K562 (cell line): ENCODE results near the gene RMC1. TPM values are rescaled to one million over a fixed set of nuclear protein-coding genes. Genes with fewer than 3 reads are reported as not detected.

ENCODE experiments used
- CBX2 ChIP-seq: fragments of 200-600 bp; sonication (generic); IDR thresholded peaks from one replicate; pipeline ENCODE4 v1.6.1; 2012; ENCODE audit warnings: mild to moderate bottlenecking, low read length, inconsistent platforms; ENCODE audit not compliant: insufficient read depth, poor library complexity, severe bottlenecking
- SIRT6 ChIP-seq: IDR thresholded peaks from one replicate; pipeline ENCODE4 v1.6.1; 2012; ENCODE audit warnings: low read depth, mild to moderate bottlenecking, control low read depth, inconsistent platforms, low read length, moderate library complexity
- ZBTB7A ChIP-seq: IDR thresholded peaks from 2 replicates; pipeline ENCODE4 v1.6.1; 2011; ENCODE audit warnings: low read depth, mild to moderate bottlenecking, low read length, moderate library complexity, borderline replicate concordance; ENCODE audit not compliant: control insufficient read depth
- ZC3H8 ChIP-seq: fragments of 450-650 bp; IDR thresholded peaks from 2 replicates; pipeline ENCODE4 v1.6.1; 2017
- polyA plus RNA-seq, 8 experiments: library from polyadenylated mRNA; depleted of rRNA in 4 of 8; stranded (reverse) in 5 of 8; unstranded in 3 of 8; fragments of >200 nt; fragmentation: Nextera tagmentation in 2 of 8; fragmentation: Illumina TruSeq in 1 of 8; extraction: Ambion mirVana in 2 of 8; extraction: Trizol in 1 of 8; gene quantifications; 2 replicates each; pipeline versions ENCODE4 v1.2.1 to v1.2.3, GENCODE V29; 2011 to 2014; ENCODE audit warnings: inconsistent platforms in 1 of 8, missing spikeins in 1 of 8
- total RNA-seq, 7 experiments: library from RNA; depleted of rRNA in 6 of 7; stranded (reverse); fragments of >200 nt in 6 of 7; fragmentation: Illumina TruSeq in 2 of 7; extraction: Trizol in 2 of 7; gene quantifications; 2 replicates each; pipeline versions ENCODE4 v1.2.1 to v1.2.3, GENCODE V29; 2011 to 2021; ENCODE audit warnings: low replicate concordance in 1 of 7
- TF ChIP-seq, protein P1 (sequence below): fragments of 450-650 bp; IDR thresholded peaks from 2 replicates; pipeline ENCODE4 v1.6.1; 2016; ENCODE audit warnings: mild to moderate bottlenecking, moderate library complexity
- TF ChIP-seq, protein P2 (sequence below), 3 experiments: fragments of 200-800 bp in 1 of 3; sonication (Bioruptor generic) in 1 of 3; sonication (generic) in 1 of 3; formaldehyde crosslinking in 1 of 3; IDR thresholded peaks; 2 replicates each; pipeline versions ENCODE4 v1.6.1 to v1.8.0; 2016 to 2022; ENCODE audit warnings: mild to moderate bottlenecking in 2 of 3, missing compliant biosample characterization in 2 of 3, missing genetic modification characterization in 2 of 3, missing genetic modification reagents in 1 of 3
- TF ChIP-seq, protein P3 (sequence below): IDR thresholded peaks from 3 replicates; pipeline ENCODE4 v1.6.1; 2011; ENCODE audit warnings: borderline replicate concordance, mild to moderate bottlenecking, moderate library complexity; ENCODE audit not compliant: insufficient read length; ENCODE audit errors: extremely low read depth

Gene RMC1
- total and polyA plus RNA-seq, 9 of the 15 experiments (the other 6 are each of a cell fraction or from before 2014, with no cell fraction given) = 7.5 to 42.4 (median 35.5) TPM

DNA sequence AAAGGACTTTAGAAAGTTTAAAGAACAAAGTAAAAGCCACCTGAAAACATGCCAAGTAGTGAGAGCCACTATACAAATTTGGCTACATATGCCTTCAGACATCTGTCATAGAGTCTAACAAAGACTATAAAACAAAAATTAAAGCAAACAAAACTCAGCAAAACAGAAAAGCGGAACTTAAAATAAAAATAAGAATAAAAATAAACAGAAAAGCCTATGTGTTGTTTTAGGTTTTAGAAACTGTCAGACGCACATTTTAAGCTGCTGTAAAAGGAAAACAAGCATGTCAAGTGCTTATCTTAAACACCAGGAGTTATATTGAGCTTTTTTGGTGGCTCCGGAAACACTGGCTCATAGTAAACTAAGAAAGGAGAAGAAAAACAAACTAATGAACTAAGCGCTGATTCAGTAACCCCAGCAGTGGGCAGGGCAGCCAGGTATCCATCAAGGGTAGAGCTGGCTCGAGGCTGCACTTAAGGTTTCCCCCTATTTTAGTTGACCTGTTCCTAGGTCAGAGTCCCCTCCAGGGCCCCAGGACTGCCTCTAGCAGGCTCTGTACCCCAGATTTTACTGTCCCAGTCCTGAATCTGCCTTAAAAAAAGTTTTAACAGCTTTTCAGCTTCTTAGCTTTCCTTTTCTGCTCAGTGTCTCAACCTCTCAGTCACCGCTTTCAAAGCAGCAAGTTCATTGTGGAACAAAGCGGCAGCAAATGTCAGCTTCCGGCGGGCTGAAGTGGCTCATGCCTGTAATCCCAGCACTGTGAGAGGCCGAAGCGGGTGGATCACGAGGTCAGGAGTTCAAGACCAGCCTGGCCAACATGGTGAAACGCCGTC is 15.4 kb upstream of the RMC1 start (continued):
- TF ChIP-seq, protein P1, sequence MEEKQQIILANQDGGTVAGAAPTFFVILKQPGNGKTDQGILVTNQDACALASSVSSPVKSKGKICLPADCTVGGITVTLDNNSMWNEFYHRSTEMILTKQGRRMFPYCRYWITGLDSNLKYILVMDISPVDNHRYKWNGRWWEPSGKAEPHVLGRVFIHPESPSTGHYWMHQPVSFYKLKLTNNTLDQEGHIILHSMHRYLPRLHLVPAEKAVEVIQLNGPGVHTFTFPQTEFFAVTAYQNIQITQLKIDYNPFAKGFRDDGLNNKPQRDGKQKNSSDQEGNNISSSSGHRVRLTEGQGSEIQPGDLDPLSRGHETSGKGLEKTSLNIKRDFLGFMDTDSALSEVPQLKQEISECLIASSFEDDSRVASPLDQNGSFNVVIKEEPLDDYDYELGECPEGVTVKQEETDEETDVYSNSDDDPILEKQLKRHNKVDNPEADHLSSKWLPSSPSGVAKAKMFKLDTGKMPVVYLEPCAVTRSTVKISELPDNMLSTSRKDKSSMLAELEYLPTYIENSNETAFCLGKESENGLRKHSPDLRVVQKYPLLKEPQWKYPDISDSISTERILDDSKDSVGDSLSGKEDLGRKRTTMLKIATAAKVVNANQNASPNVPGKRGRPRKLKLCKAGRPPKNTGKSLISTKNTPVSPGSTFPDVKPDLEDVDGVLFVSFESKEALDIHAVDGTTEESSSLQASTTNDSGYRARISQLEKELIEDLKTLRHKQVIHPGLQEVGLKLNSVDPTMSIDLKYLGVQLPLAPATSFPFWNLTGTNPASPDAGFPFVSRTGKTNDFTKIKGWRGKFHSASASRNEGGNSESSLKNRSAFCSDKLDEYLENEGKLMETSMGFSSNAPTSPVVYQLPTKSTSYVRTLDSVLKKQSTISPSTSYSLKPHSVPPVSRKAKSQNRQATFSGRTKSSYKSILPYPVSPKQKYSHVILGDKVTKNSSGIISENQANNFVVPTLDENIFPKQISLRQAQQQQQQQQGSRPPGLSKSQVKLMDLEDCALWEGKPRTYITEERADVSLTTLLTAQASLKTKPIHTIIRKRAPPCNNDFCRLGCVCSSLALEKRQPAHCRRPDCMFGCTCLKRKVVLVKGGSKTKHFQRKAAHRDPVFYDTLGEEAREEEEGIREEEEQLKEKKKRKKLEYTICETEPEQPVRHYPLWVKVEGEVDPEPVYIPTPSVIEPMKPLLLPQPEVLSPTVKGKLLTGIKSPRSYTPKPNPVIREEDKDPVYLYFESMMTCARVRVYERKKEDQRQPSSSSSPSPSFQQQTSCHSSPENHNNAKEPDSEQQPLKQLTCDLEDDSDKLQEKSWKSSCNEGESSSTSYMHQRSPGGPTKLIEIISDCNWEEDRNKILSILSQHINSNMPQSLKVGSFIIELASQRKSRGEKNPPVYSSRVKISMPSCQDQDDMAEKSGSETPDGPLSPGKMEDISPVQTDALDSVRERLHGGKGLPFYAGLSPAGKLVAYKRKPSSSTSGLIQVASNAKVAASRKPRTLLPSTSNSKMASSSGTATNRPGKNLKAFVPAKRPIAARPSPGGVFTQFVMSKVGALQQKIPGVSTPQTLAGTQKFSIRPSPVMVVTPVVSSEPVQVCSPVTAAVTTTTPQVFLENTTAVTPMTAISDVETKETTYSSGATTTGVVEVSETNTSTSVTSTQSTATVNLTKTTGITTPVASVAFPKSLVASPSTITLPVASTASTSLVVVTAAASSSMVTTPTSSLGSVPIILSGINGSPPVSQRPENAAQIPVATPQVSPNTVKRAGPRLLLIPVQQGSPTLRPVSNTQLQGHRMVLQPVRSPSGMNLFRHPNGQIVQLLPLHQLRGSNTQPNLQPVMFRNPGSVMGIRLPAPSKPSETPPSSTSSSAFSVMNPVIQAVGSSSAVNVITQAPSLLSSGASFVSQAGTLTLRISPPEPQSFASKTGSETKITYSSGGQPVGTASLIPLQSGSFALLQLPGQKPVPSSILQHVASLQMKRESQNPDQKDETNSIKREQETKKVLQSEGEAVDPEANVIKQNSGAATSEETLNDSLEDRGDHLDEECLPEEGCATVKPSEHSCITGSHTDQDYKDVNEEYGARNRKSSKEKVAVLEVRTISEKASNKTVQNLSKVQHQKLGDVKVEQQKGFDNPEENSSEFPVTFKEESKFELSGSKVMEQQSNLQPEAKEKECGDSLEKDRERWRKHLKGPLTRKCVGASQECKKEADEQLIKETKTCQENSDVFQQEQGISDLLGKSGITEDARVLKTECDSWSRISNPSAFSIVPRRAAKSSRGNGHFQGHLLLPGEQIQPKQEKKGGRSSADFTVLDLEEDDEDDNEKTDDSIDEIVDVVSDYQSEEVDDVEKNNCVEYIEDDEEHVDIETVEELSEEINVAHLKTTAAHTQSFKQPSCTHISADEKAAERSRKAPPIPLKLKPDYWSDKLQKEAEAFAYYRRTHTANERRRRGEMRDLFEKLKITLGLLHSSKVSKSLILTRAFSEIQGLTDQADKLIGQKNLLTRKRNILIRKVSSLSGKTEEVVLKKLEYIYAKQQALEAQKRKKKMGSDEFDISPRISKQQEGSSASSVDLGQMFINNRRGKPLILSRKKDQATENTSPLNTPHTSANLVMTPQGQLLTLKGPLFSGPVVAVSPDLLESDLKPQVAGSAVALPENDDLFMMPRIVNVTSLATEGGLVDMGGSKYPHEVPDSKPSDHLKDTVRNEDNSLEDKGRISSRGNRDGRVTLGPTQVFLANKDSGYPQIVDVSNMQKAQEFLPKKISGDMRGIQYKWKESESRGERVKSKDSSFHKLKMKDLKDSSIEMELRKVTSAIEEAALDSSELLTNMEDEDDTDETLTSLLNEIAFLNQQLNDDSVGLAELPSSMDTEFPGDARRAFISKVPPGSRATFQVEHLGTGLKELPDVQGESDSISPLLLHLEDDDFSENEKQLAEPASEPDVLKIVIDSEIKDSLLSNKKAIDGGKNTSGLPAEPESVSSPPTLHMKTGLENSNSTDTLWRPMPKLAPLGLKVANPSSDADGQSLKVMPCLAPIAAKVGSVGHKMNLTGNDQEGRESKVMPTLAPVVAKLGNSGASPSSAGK = peak; percentile 12; the same call in 1 of the 2 replicates
- TF ChIP-seq ZBTB7A (no peak), CBX2 (no peak), SIRT6 (no peak), ZC3H8 (no peak)
- TF ChIP-seq, protein P2, sequence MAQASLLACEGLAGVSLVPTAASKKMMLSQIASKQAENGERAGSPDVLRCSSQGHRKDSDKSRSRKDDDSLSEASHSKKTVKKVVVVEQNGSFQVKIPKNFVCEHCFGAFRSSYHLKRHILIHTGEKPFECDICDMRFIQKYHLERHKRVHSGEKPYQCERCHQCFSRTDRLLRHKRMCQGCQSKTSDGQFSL (CRISPR knock-in tag; IDR thresholded peaks at IDR 0.05) = no peak
- TF ChIP-seq, protein P2 (tag; IDR thresholded peaks at IDR 0.05) = no peak
- TF ChIP-seq, protein P3, sequence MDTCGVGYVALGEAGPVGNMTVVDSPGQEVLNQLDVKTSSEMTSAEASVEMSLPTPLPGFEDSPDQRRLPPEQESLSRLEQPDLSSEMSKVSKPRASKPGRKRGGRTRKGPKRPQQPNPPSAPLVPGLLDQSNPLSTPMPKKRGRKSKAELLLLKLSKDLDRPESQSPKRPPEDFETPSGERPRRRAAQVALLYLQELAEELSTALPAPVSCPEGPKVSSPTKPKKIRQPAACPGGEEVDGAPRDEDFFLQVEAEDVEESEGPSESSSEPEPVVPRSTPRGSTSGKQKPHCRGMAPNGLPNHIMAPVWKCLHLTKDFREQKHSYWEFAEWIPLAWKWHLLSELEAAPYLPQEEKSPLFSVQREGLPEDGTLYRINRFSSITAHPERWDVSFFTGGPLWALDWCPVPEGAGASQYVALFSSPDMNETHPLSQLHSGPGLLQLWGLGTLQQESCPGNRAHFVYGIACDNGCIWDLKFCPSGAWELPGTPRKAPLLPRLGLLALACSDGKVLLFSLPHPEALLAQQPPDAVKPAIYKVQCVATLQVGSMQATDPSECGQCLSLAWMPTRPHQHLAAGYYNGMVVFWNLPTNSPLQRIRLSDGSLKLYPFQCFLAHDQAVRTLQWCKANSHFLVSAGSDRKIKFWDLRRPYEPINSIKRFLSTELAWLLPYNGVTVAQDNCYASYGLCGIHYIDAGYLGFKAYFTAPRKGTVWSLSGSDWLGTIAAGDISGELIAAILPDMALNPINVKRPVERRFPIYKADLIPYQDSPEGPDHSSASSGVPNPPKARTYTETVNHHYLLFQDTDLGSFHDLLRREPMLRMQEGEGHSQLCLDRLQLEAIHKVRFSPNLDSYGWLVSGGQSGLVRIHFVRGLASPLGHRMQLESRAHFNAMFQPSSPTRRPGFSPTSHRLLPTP = no peak
